HT1080 (cell line): Measurements from ENCODE around the gene PAQR6. TPM values are rescaled to one million over a fixed set of nuclear protein-coding genes. Genes with fewer than 3 reads are reported as not detected.

Experiments
- DNase-seq: peaks from one replicate; pipeline ENCODE4 v3.0.0-alpha.2; 2015; ENCODE audit warnings: low read depth
- total RNA-seq: library from RNA; depleted of rRNA; stranded (reverse); fragments of >200 nt; shearing (Covaris generic); gene quantifications from 2 replicates; pipeline ENCODE4 v1.2.3, GENCODE V29; 2014; rRNA removed

PAQR6 gene
- total RNA-seq, 1 experiment from 2014 or later, result 0.40 TPM

- DNase-seq, result no peak
These were observed 49.0 kb downstream of the PAQR6 start for GRCh38 chr1:156198831-156199349.

- DNase-seq, result no peak
These were observed 51.4 kb downstream of the PAQR6 start for GRCh38 chr1:156196445-156196844.

- no peak for DNase-seq
These were observed 52.0 kb downstream of the PAQR6 start for GRCh38 chr1:156195853-156196252.

GRCh38 chr1:156194300-156194652 is 53.6 kb downstream of the PAQR6 start:
- no peak for DNase-seq

GRCh38 chr1:156193488-156194299 is 54.2 kb downstream of the PAQR6 start, which contains the start of gene SLC25A44:
TSS of gene SLC25A44 (plus strand) at chr1:156194104. CDS start at chr1:156199848, 5,744 bp downstream.
- peak; percentile 99 for DNase-seq

Other genes starting within 250 kb of the PAQR6 start
- 582 and 611 TPM in 2 replicates for gene SSR2, start 227.1 kb downstream of the PAQR6 start, total RNA-seq
- gene UBQLN4, start 194.3 kb downstream of the PAQR6 start, total RNA-seq, result 36.0 and 43.9 TPM in 2 replicates
- 67.1 and 78.0 TPM in 2 replicates for gene LAMTOR2, start 193.3 kb downstream of the PAQR6 start, total RNA-seq
- 0.06 TPM in 1 of 2 replicates, not detected in the other for gene RAB25, start 186.9 kb downstream of the PAQR6 start, total RNA-seq
- gene MEX3A, start 165.6 kb downstream of the PAQR6 start, total RNA-seq, result 3.4 and 5.2 TPM in 2 replicates
- gene LMNA, start 133.3 kb downstream of the PAQR6 start, total RNA-seq, result 835 and 846 TPM in 2 replicates
- not detected in 2 replicates for gene SEMA4A, start 94.5 kb downstream of the PAQR6 start, total RNA-seq
- gene SLC25A44, start 54.0 kb downstream of the PAQR6 start, total RNA-seq, result 21.4 and 28.6 TPM in 2 replicates
- gene PMF1, start 35.0 kb downstream of the PAQR6 start, total RNA-seq, result 49.4 and 71.6 TPM in 2 replicates
- gene BGLAP, start 5.9 kb downstream of the PAQR6 start, total RNA-seq, result 2.3 TPM in 1 of 2 replicates, not detected in the other
- 94.1 and 95.9 TPM in 2 replicates for gene SMG5, start 34.8 kb upstream of the PAQR6 start, total RNA-seq
- 2.2 and 2.7 TPM in 2 replicates for gene TMEM79, start 36.3 kb upstream of the PAQR6 start, total RNA-seq
- gene GLMP, start 47.6 kb upstream of the PAQR6 start, total RNA-seq, result 49.0 and 62.7 TPM in 2 replicates
- not detected in 2 replicates for gene VHLL, start 51.3 kb upstream of the PAQR6 start, total RNA-seq
- 450 and 472 TPM in 2 replicates for gene CCT3, start 90.2 kb upstream of the PAQR6 start, total RNA-seq
- 0.70 and 0.87 TPM in 2 replicates for gene TSACC, start 90.5 kb upstream of the PAQR6 start, total RNA-seq
- gene RHBG, start 121.2 kb upstream of the PAQR6 start, total RNA-seq, result not detected in 2 replicates